Stimulated activated CD8-positive, alpha-beta memory T cell treated with anti-CD3 and anti-CD28 coated beads, Interleukin-4, amount 100 ng/mL, for 24 hours (primary cell): Measurements from ENCODE around the gene MOV10L1.
"Not testable (repeated sequence)": the region's sequence is repeated elsewhere in the genome, so short reads cannot be mapped to it uniquely, and the experiment has no call there.

Experiments used
- DNase-seq: peaks from one replicate; pipeline ENCODE4 v3.0.0-alpha.2; 2020; ENCODE audit warnings: low read depth

The MOV10L1 gene

DNA sequence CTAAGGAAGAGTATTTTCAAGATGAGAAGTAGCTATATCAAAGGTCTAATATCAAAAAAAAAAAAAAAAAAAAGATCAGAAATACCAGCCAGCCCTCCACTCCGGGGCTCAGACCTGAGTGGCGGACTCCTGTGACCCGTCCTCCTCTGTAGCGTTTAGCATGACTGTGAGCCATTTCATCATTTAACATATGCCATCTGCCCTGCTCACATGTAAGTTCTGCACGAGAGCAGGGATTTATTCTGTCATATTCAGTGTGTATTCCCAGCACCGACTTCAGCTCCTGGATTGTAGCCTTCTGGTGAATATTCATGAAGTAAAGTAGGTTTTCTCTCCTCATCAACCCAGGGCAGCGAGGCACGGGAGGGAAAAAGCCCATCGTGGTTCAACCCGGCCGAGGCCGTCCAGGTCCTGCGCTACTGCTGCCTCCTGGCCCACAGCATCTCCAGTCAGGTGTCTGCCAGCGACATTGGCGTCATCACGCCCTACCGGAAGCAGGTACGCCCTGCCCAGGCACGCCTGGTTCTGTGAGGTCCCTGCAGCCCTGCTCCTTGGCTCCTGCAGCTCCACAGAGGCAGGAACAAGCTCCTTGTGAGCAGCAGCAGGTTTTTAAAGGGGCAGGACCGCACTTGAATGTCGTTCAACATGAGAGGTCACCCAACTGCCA, 68.0 kb downstream of the MOV10L1 start:
- DNase-seq = no peak

DNA sequence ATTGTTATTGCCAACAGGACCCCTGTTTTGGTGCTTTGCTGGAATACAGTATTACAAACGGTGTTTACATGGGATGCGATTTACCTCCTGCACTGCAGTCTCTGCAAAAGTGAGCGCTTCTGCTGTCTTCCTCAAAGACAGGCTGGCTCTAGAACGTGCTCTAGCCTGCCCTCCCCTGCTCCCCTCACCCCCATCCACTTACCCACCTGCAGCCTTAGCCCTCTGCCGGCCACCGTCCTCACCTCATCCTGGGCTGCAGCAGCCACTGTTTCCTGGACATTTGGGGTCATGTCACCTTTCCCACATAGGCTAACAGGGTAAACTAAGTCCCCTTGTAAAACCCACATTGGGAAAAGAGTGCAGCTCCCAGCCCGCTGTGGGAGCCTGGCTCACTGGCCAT, 71.1 kb downstream of the MOV10L1 start:
- DNase-seq = no peak

DNA sequence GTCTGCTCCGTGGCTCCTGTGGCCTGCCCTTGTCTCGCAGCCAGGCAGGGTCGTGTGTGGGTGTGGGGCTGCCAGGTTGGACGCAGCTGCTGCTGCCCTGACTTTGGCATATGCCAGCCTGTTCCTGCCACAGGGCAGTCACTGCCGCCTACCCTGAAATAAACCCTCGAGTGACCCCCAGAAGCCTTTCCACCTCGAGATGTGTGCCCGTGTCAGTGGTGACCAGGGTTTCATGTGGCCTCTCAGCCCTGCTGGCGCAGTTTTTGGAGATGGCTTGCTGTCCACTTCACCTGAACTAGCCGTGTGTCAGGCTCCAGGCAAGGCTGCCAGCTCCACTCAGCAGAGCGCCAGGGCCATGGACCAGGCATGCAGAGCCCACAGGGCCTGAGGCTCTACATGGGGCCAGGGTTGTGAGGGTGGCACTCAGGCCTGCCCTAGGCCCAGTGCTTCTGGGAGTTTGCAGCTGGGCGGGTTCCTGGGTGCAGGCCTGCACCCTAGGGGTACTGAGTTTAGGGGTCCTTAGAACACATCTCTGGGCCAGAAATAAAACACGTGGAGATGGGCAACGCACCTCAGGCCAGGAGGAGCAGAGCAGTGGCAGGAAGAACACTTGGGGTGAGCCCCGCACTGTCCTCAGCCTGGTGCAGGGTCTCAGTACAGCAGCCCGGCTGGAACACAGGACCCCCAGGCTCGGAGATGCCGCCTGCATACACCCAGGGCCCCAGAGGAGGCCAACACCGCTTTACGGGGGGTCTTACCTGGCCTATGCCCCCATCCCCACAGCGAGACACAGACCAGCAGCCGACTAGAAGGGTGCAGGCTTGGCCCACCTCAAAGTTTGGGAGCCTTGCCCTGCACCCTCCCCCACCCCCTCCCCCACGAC, 71.9 kb downstream of the MOV10L1 start:
- DNase-seq = no peak

DNA sequence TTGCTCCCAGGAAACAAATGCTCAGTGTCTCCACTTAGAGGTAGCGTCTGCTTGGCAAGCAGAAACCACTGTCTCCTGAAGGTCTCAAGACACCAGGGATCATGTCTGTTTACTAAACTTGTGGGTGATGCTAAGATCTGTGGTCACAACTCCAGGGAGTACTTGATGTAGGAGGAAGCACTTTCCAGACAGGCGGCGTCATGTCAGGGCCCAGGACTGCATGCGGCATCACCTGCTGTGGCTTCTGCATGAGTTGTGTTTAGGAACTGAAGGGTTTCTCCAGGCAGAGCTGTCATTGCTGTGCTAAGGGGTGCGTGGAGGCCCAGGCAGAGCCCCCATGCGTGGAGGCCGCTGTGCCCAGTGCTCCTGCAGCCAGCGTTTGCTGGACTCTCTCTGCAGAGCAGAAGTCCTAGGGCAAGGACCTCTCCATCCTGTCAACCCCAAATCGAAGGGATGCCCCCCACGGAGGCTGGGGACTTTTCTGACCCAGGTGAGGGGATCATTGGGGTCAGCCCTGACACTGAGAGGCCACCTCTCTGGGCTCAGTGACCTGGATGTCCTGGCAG, 72.7 kb downstream of the MOV10L1 start:
- DNase-seq = no peak

DNA sequence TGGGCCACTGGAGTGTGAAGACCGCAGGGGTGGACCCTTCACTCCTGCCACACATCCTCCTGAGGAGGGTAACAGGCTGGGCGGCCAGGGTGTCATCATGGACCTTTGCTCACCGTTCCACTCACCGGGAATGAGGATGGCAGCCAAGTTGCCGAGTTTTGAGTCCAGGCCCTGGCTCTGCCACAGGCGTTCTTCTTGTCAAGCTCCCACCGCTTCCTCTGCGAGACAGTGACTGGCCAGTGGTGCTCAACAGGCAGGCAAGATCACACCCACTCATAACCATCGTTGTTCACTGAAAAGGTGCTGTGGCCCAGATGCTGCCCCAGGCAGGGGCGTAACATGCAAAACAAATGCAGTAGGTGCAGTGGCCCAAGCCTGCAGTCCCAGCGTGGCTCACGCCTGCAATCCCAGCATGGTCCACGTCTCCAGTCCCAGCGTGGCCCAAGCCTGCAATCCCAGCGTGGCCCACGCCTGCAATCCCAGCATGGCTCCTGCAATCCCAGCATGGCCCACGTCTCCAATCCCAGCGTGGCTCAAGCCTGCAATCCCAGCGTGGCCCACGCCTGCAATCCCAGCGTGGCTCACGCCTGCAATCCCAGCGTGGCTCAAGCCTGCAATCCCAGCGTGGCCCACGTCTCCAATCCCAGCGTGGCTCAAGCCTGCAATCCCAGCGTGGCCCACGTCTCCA, 75.8 kb downstream of the MOV10L1 start:
- no peak for DNase-seq

DNA sequence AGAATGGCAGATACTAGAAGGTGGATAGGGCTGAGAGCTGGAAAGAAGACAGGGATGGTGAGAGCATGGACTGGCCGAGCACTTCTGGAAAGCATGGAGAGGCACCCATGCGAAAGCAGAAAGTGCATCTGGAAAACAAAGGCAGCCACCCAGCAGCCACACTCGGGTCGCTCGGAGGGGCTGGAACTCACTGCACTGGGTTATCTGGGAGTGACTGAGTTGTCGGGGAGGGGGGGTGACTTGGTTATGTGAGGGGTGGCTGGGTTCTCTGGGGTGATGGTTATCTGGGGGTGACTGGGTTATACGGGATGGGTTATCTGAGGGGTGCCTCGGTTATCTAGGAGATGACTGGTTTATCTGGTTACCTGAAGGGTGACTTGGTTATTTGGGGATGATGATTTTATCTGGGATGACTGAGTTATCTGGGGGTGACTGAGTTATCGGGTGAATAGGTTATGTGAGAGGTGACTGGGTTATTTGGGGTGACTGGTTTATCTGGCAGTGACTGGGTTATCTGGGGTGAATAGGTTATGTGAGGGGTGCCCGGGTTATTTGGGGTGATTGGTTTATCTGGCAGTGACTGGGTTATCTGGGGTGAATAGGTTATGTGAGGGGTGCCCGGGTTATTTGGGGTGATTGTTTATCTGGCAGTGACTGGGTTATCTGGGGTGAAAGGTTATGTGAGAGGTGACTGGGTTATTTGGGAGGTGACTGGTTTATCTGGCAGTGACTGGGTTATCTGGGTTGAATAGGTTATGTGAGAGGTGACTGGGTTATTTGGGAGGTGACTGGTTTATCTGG, 78.1 kb downstream of the MOV10L1 start:
- DNase-seq = no peak

DNA sequence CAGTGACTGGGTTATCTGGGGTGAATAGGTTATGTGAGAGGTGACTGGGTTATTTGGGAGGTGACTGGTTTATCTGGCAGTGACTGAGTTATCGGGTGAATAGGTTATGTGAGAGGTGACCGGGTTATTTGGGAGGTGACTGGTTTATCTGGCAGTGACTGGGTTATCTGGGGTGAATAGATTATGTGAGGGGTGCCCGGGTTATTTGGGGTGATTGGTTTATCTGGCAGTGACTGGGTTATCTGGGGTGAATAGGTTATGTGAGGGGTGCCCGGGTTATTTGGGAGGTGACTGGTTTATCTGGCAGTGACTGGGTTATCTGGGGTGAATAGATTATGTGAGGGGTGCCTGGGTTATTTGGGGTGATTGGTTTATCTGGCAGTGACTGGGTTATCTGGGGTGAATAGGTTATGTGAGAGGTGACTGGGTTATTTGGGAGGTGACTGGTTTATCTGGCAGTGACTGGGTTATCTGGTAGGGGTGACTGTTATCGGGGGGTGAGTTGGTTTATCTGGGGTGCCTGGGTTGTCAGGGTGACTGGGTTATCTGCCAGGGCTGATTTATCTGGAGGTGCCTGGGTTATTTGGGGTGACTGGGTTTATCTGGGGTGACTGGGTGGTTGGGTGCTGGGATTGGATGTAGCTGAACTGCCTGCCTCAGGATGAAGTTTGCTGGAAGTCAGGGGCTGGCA, 78.8 kb downstream of the MOV10L1 start:
- DNase-seq = not testable (repeated sequence)

DNA sequence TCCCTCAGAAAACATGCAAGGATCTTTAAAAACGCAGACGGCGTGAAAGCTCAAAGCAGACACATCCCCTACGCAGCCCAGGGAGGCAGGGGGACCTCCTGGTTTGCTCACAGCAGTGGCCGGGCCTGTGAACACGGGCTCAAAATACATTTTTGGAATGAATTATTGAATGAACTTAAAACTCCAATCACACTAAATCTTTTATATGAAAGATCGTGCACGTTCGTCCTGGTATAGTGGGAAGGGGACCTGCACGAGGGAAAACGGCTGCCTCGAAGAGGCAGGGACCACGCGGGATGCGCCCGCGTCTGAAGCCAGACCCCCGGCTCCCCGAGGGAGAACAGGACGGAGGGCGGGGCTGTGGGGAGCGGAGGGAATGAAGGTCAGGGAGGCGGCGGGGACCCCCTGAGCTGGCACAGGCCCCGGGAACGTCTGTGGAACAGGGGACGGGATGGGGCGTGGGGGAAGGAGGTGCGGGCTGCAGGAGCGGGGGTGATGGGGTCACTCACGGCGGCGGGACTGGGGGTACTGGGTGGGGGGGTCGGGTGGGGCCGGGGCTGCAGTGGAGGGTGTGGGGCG, 79.5 kb downstream of the MOV10L1 start:
- no peak for DNase-seq

DNA sequence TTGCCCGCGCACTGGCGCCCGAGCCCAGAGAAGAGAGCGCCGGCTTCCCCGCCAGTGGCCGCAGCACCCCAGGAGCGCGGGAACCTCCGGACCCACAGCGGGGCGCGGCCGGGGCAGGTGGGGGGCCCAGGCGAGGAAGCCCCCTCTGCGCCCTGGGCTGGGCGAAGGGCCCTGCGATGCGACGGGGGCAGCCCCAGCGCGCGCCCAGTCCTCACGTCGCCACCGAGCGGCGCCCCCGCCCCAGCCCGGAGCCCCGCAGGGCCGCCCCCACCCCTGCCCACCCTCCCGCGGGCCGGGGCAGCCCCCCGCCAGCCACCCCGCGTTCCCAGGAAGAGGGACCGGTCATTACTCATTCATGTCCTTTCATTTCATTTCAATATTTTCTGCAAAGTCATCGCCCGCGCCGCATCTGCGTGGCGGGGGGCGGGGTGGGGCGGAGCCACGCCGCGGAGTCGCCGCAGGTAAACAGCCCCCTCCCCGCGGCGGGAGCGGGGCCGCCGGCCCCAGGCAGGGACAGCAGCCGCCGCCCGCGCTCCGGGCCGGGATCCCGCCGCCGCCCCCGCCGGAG, 80.1 kb downstream of the MOV10L1 start:
- DNase-seq = peak; percentile 32

DNA sequence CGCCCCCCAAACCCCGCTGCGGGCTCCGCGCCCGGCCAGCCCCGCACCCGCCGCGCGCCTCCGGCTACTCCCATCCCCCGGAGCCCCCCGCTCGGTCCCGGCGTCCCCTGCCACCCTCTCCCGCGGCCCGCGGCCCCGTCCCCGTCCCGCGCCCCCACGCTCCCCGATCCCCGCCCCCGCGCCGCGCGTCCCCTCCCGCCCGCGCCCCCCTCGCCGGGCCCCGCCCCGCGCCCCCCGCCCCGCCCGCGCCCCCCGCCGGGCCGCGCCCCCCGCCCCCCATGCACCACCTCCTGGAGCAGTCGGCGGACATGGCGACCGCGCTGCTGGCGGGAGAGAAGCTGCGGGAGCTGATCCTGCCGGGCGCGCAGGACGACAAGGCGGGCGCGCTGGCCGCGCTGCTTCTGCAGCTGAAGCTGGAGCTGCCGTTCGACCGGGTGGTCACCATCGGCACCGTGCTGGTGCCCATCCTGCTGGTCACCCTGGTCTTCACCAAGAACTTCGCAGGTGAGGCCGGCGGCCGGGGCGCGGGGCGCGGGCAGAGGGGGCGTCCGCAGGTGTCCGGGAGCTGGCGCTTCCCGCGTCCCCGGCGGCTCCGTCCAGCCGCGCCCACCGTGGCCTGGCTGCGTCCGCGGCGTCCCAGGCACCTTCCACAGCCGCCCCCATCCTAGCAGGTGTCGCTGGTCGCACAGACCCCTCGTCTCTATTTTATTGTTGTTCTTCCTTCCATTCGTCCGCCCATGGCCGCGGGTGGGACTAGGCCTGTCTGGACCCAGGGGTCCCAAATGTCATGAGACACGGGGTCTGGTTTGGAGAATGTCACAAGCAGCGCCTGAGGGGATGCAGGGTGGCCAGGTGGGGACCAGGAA, 80.9 kb downstream of the MOV10L1 start, which contains the start of gene PANX2:
TSS of gene PANX2 (plus strand) at position 279 of the 866 bp plus-strand sequence. CDS start at position 279, 0 bp downstream.
- no peak for DNase-seq

DNA sequence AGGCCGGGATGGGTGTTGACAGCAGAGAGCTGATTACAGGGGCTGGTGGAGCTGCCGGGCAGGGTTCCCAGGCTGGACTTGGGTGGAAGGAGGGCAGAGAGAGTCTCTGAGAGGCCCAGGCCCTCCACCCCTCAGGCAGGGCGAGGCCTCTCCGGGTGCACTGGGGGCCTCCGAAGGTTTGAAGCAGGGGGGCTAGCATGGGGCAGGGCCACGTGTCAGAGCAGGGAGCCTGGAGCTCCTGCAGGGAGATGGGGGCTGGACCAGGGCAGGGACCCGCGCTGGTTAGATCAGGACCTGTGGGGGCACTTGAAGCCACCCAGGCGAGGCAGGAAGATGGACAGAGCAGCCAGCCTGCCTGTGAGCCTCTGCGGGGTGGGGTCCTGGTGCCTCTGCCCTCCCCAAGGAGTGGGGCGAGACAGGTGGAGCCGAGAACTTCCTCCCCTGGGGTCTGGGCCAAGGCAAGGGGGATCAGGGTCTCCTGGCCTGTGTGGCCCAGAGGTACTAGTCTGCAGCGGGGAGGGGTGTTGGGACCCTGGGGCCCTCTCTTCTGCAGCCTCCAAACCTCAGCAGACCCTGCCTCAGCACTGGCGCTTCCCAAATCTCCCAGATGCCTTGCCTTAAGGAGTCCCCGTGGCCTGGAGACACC, 81.6 kb downstream of the MOV10L1 start:
- DNase-seq = no peak

DNA sequence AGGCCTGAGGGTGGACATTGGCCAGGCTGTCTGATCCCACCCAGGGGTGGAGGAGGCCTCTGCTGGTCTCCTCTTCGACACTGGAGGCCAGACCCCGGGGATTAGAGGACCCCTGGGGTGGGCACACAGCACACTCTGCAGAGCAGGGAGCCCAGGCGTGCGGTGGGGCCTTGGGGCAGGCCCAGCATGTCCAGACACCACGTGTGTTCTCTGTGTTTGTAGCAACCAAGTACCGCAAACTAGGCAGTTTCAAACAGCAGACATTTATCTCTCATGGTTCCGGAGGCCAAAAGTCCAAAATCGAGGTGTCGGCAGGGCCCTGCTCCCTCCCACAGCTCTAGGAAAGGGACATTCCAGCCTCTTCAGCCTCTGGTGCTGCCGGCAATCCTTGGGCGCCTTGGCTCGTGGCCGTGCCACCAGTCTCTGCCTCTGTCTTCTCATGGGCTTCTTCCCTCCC, 82.2 kb downstream of the MOV10L1 start:
- no peak for DNase-seq

DNA sequence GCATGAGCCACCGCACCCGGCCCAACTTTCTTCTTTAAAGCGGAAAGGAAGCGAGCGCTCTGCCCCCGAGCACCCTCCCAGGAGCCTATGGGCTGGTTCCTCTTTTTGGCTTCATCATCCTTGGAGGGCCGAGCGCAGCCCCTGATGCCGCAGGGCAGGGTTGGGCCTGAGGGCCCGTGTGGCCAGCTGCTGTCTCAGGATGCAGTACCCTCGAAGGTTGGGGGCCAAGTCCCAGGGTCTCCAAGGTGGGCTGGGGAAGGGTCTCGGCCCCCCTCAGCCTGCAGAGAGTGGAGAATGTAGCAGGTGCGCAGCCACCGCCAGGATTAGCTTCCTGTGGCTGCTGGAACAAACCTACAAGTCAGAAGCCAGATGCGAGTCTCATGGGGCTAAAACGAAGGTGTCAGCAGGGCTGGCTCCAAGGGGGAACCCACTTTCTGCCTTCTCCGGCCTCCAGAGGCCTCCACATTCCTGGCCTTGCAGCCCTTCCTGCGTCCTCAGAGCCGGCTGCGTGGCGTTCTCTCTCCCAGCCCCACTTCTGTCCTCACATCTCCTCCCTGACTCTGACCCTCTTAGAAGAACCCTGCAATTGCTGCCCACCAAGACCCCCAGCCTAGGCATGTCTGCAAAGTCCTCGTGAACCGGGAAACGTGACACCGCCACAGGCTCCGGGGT, 83.6 kb downstream of the MOV10L1 start:
- DNase-seq = no peak

DNA sequence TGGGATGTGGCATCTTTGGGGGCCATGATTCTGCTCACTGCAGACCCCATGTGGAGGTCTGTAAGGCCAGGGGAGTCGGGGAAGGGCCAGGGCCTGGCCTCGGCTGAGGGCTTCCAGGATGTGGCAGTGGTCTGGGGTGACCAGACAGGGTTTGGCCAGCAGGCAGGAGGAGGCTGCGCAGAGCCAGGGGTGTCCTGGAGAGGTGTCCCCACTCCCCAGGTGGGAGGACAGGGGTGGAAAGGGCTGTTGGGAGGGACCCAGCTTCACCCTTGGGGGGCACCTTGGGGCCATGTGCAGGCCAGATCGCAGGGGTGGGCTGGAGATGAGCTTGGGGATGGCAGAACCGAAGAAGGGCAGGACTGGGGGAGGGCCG, 84.2 kb downstream of the MOV10L1 start:
- DNase-seq = no peak

DNA sequence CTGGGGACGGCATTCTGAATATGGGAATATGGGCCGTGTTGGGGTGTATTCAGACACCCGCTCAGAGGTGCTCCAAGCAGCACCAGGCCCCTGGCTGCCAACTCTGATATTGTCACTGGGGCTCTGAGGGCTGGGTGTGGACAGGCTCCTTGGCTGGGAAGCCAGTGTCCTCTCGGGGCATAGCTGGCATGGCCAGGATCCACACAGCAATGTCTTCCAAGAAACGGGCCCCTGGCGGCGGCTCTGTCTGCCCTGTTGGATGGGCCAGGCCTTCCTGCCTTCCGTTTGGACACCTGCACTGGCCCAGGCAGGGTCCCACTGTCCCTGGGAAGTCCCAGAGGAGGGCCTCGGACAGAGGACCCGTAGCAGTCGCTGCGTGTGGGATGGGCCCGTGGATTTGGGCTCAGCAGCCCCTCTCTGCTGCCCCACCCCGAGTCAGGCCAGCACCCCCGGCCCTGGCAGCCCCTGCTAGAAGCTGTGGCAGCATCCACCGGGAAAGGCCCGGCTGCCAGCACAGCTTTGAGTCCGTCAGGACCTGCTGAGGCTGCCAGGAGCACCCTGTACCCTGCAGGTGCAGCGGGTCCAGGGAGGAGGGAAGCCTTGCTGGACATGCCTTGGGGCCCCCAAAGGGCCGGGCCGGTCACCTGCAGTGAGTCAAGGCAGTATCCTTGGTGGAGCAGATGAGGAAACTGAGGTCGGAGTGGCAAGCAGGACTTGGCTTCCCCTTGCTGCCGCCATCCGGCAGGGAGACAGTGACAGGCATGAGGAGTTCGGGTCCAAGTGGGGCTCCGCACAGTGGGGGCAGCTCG, 84.8 kb downstream of the MOV10L1 start:
- no peak for DNase-seq

DNA sequence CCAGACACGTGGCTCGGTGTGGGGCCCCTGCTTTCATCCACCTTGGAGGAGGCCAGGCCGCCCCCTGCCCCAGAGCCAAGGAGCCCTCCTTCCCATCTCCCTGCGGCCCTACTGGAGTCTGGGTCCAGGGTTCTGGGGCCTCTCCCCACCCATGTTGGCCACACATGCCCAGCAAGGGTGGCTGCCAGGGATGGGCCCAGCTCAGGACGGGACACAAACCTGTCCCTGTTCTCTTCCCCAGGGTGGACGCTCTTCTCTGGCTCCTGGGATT, 85.3 kb downstream of the MOV10L1 start:
- no peak for DNase-seq
